Large intestine (tissue), 3 donors: ENCODE data around the gene RAB3B. TPM values are rescaled to one million over a fixed set of nuclear protein-coding genes. Genes with fewer than 3 reads are reported as not detected.

Source experiments
- DNase-seq, 2 donors: peaks; one replicate each; pipeline versions ENCODE4 v3.0.0 to v3.0.0-alpha.2; 2013
- H3K27ac ChIP-seq: one replicate; pipeline ENCODE4 v1.5.1; 2013; ENCODE audit warnings: low read length
- H3K27me3 ChIP-seq: 2 replicates; pipeline ENCODE4 v1.6.1; 2013; ENCODE audit warnings: low read length; ENCODE audit not compliant: control insufficient read depth, insufficient read depth
- H3K36me3 ChIP-seq: 2 replicates; pipeline ENCODE4 v1.6.1; 2013; ENCODE audit warnings: low read length; ENCODE audit not compliant: control insufficient read depth, insufficient read depth
- H3K4me1 ChIP-seq: one replicate; pipeline ENCODE4 v1.6.1; 2013; ENCODE audit warnings: low read length; ENCODE audit not compliant: control insufficient read depth, insufficient read depth
- H3K4me3 ChIP-seq: one replicate; pipeline ENCODE4 v1.5.1; 2013; ENCODE audit warnings: low read length
- H3K9me3 ChIP-seq: one replicate; pipeline ENCODE4 v1.6.1; 2013; ENCODE audit warnings: mild to moderate bottlenecking, low read depth, low read length, moderate library complexity; ENCODE audit not compliant: control insufficient read depth
- WGBS: methylation state at CpG from one replicate; pipeline ENCODE4 v1.1.5; 2013; ENCODE audit warnings: low lambda C conversion rate; ENCODE audit not compliant: insufficient coverage; 5-methylcytosine and 5-hydroxymethylcytosine counted together
- polyA plus RNA-seq: library from polyadenylated mRNA; unstranded; fragments of 120-200 nt; gene quantifications from one replicate; pipeline ENCODE4 v1.2.1, GENCODE V29; 2013

The RAB3B gene
- polyA plus RNA-seq, 1 donor, result 4.1 TPM

DNA sequence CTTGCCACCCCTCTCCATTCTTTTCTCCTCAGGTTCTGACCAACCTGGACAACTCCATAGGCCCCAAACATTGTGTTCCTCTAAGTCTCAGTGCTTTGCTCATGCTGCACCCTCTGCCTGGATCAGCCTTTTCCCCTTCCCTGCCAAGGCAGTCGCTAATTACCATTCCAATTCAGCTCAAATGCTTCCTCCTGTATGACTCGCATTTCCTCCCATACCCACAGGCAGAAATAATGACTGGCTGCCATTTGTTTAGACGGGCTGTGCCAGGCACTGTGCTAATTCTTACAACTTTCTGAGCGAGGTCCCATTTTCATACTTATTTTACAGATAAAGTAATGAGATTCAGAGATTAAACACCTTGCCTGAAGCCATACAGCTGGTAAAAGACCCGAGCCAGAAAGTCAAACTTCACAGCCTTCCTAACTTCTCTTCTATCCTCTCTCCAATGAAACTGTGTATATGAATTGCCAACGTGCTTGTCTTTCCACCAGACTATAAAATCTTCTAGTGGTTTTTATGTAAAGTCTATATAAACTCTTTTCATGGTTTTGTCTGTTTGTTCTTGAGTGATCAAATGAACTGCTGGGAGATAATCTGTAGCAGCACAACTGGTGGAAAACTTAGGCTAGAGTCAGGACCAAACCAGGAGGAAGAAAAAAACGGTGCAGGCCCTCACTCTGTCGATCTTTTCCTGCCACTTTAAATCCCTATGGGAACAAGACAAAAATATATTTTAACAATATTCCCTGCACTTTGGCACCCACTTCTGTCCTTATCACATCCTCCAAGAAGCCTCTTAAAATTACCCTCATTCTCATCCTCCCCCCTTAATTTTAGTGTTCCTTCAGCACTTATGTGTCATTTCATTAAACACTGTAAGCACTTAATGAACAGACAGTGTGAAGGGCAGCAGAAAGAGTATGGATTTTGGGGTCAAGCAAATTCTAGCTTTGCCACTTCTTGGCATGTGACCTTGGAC lies 33.7 kb downstream of the RAB3B start:
- H3K9me3 ChIP-seq, result no peaks in the 10 kb centered on the region
- H3K27me3 ChIP-seq, result peaks cover 4% of the 10 kb centered on the region
- H3K4me1 ChIP-seq, result no peaks in the 10 kb centered on the region
- no peak overlapping the region for H3K27ac ChIP-seq
- H3K36me3 ChIP-seq, result no peaks in the 10 kb centered on the region
- no CpG with 5 or more reads among the region's 8 CpGs for WGBS
- no peak for DNase-seq
- no peak overlapping the region for H3K4me3 ChIP-seq

- Histone ChIP-seq H3K9me3 (no peaks in the 10 kb centered on the region), H3K4me3 (no peak overlapping the region), H3K27me3 (peaks cover 4% of the 10 kb centered on the region), H3K36me3 (no peaks in the 10 kb centered on the region), H3K27ac (no peak overlapping the region), H3K4me1 (no peaks in the 10 kb centered on the region)
- no CpG with 5 or more reads among the region's 4 CpGs for WGBS
- peak in 1 of 2 donors; percentile 20 for DNase-seq
Measured at GRCh38 chr1:51955797-51956527, 34.5 kb downstream of the RAB3B start.

- Histone ChIP-seq H3K27ac (no peak overlapping the region), H3K4me3 (no peak overlapping the region), H3K4me1 (no peaks in the 10 kb centered on the region), H3K27me3 (no peaks in the 10 kb centered on the region), H3K9me3 (peaks cover 2% of the 10 kb centered on the region), H3K36me3 (no peaks in the 10 kb centered on the region)
- DNase-seq, result no peak
- no CpG with 5 or more reads among the region's 7 CpGs for WGBS
Measured at GRCh38 chr1:51954783-51955182, 35.7 kb downstream of the RAB3B start.

- no peak for DNase-seq
- Histone ChIP-seq H3K36me3 (no peaks in the 10 kb centered on the region), H3K4me1 (no peaks in the 10 kb centered on the region), H3K4me3 (no peak overlapping the region), H3K27me3 (no peaks in the 10 kb centered on the region), H3K9me3 (peaks cover 9% of the 10 kb centered on the region), H3K27ac (no peak overlapping the region)
- no CpG with 5 or more reads among the region's 1 CpG for WGBS
Measured at GRCh38 chr1:51953079-51953478, 37.4 kb downstream of the RAB3B start.

GRCh38 chr1:51952638-51953037 lies 37.9 kb downstream of the RAB3B start:
- Histone ChIP-seq H3K27me3 (no peaks in the 10 kb centered on the region), H3K9me3 (peaks cover 9% of the 10 kb centered on the region), H3K36me3 (no peaks in the 10 kb centered on the region), H3K27ac (no peak overlapping the region), H3K4me1 (no peaks in the 10 kb centered on the region), H3K4me3 (no peak overlapping the region)
- no CpG with 5 or more reads among the region's 1 CpG for WGBS
- no peak for DNase-seq

DNA sequence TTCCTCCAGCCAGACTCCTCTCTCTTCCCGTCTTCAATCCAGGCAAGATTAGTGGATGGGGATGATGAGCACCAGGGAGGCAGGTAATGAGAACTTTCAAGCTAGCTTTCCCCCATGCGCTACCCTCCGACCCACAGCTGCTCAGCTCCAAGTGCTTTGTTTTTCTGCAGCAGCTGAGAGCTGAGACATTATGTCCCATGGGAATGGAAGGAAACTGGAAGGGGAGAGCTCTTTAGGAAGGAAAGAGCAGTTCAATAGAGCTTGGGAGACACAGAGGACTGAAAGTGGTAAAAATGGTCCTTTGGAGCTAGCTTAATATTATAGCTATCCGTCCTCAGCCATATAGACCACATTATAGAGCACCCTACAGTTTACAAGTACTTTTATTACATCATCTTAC lies 39.8 kb downstream of the RAB3B start:
- Histone ChIP-seq H3K4me1 (no peaks in the 10 kb centered on the region), H3K27ac (no peak overlapping the region), H3K9me3 (peaks cover 9% of the 10 kb centered on the region), H3K27me3 (no peaks in the 10 kb centered on the region), H3K36me3 (no peaks in the 10 kb centered on the region), H3K4me3 (no peak overlapping the region)
- no CpG with 5 or more reads among the region's 4 CpGs for WGBS
- DNase-seq, result no peak

DNA sequence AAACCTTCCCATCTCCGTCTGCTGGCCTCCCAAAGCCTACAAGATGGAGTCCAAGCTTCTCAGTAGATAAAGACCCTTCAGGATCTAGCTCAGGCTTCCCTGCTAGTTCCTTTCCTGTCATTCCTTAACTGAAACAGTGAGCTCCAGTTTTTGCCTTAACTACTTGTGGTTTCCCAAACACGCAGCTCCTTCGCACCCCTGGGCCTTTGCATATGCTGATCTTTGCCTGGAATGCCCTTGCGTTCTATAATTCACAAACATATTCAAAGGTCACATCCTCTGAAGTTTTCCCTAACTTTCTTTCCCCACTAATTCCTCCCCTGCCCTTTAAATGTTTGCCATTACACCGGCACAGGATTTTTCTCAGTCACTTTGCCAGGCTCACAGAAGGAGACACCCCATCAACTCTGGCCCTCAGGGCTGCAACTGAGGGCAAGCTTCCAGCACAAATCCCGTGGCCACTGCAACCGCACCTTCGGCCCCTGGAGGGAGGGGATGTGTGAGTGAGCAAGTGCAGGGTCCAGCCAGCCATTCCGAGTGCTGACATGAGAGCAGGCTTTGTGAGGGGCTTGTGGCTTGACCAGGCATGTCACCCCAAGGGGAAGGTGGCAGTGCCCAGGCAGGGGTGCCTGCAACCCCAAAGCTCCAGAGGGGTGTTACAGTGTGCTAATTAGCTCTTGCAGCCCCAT lies 41.3 kb downstream of the RAB3B start:
- H3K36me3 ChIP-seq, result no peaks in the 10 kb centered on the region
- no peak overlapping the region for H3K27ac ChIP-seq
- H3K4me3 ChIP-seq, result no peak overlapping the region
- WGBS, result 81% methylated on average over 2 of the region's 9 CpGs
- no peak for DNase-seq
- no peaks in the 10 kb centered on the region for H3K27me3 ChIP-seq
- H3K9me3 ChIP-seq, result peaks cover 9% of the 10 kb centered on the region
- H3K4me1 ChIP-seq, result no peaks in the 10 kb centered on the region

GRCh38 chr1:51948491-51948915 lies 42.0 kb downstream of the RAB3B start:
- Histone ChIP-seq H3K4me3 (no peak overlapping the region), H3K36me3 (no peaks in the 10 kb centered on the region), H3K27me3 (no peaks in the 10 kb centered on the region), H3K9me3 (peaks cover 9% of the 10 kb centered on the region), H3K27ac (no peak overlapping the region), H3K4me1 (no peaks in the 10 kb centered on the region)
- no CpG with 5 or more reads among the region's 2 CpGs for WGBS
- no peak for DNase-seq

DNA sequence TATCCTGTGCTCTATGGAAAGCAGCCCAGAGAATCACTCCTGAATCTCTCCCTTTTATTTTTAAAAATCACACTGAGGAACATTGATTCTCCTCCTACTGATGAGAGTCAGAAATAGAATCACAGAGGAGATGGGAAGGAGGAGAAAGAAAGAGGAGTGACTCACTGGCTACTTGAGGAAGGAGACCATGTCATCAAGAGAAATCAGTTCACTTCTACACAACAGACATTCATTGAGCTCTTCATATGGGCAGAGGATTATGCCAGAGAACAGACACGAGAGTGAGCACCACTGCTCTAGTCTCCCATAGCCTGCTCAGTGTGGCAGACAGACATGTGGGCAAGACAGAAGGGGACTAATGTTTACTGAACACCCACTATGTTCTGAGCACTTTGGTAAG lies 44.2 kb downstream of the RAB3B start:
- H3K4me3 ChIP-seq, result no peak overlapping the region
- peaks cover 12% of the 10 kb centered on the region for H3K9me3 ChIP-seq
- no peaks in the 10 kb centered on the region for H3K4me1 ChIP-seq
- H3K27ac ChIP-seq, result no peak overlapping the region
- WGBS, result no CpG with 5 or more reads among the region's 1 CpG
- H3K27me3 ChIP-seq, result no peaks in the 10 kb centered on the region
- DNase-seq, result no peak
- H3K36me3 ChIP-seq, result no peaks in the 10 kb centered on the region

GRCh38 chr1:51945591-51945990 lies 44.9 kb downstream of the RAB3B start:
- H3K27me3 ChIP-seq, result no peaks in the 10 kb centered on the region
- no peak overlapping the region for H3K4me3 ChIP-seq
- no peaks in the 10 kb centered on the region for H3K4me1 ChIP-seq
- H3K9me3 ChIP-seq, result peaks cover 15% of the 10 kb centered on the region
- no peaks in the 10 kb centered on the region for H3K36me3 ChIP-seq
- H3K27ac ChIP-seq, result no peak overlapping the region
- DNase-seq, result no peak
